Kidney (tissue), 14 donors: ENCODE measurements around the gene PHF12. TPM values are rescaled to one million over a fixed set of nuclear protein-coding genes. Genes with fewer than 3 reads are reported as not detected.

Source experiments
- DNase-seq, 5 donors: peaks; one replicate each; pipeline ENCODE4 v3.0.0-alpha.2; 2013 to 2020
- FAIRE-seq: peaks from 2 replicates; lab custom pipeline; 2012; peaks lifted over from hg19 to GRCh38; lab: Jason Lieb, UNC
- H3K27ac ChIP-seq, 2 donors: one replicate each; pipeline ENCODE4 v1.7.0; 2013; ENCODE audit warnings: low read depth in 2 of 2, low read length in 2 of 2, inconsistent platforms in 1 of 2
- H3K27me3 ChIP-seq: one replicate; pipeline ENCODE4 v1.7.1; 2013; ENCODE audit warnings: low read length, inconsistent platforms; ENCODE audit not compliant: control insufficient read depth, insufficient read depth
- H3K36me3 ChIP-seq, 3 donors: one replicate each; pipeline versions ENCODE4 v1.7.0 to v1.7.1; 2013; ENCODE audit warnings: low read length in 3 of 3, control low read depth in 1 of 3, inconsistent platforms in 1 of 3; ENCODE audit not compliant: insufficient read depth in 3 of 3, control insufficient read depth in 2 of 3
- H3K4me1 ChIP-seq, 3 donors: one replicate each; pipeline versions ENCODE4 v1.7.0 to v1.7.1; 2013; ENCODE audit warnings: low read length in 3 of 3, inconsistent platforms in 1 of 3, low read depth in 1 of 3; ENCODE audit not compliant: control insufficient read depth in 2 of 3, insufficient read depth in 2 of 3
- H3K4me3 ChIP-seq, 3 donors: one replicate each; pipeline versions ENCODE4 v1.7.0 to v1.8.1; 2013; ENCODE audit warnings: low read length in 3 of 3, control low read depth in 1 of 3, inconsistent platforms in 1 of 3
- H3K9ac ChIP-seq, 3 donors: one replicate each; pipeline versions ENCODE4 v1.7.0 to v1.7.1; 2013; ENCODE audit warnings: low read length in 3 of 3, control low read depth in 1 of 3, inconsistent platforms in 1 of 3
- H3K9me3 ChIP-seq, 3 donors: one replicate each; pipeline versions ENCODE4 v1.7.0 to v1.7.1; 2013; ENCODE audit warnings: low read length in 3 of 3, control low read depth in 1 of 3, inconsistent platforms in 1 of 3; ENCODE audit not compliant: control insufficient read depth in 2 of 3, insufficient read depth in 1 of 3
- intact Hi-C: fragments of 100-400 bp; cut with DNase I; formaldehyde crosslinking; loops from one replicate; pipeline ENCODE4 v1.11.1; 2022
- polyA plus RNA-seq: library from polyadenylated mRNA; stranded (reverse); fragments of 350-450 nt; fragmentation: Illumina TruSeq; extraction: RNeasy Lipid Tissue Mini Kit (QIAGEN cat#74804); gene quantifications from one replicate; pipeline ENCODE4 v1.2.3, GENCODE V29; 2014; ENCODE audit warnings: low read depth, low replicate concordance; ENCODE audit not compliant: insufficient read depth
- total RNA-seq: library from RNA; stranded (reverse); fragmentation: NEBNext Ultra II Directional; extraction: Animal tissue kit (Norgen Biotek cat#: 25700); gene quantifications from one replicate; pipeline ENCODE4 v1.2.1, GENCODE V29; 2021
- TF ChIP-seq, protein P1 (sequence below): IDR thresholded peaks from 3 replicates; pipeline ENCODE4 v1.5.1; 2012; ENCODE audit warnings: mild to moderate bottlenecking, moderate library complexity, borderline replicate concordance; ENCODE audit not compliant: insufficient read depth; ENCODE audit errors: extremely low read depth
- donor health status: control.
- donor health status: control.
- donor health status: control.
- donor health status: control.
- donor health status: control.
- donor health status: DM: yes; HTN: yes; CAD: no.
- donor health status: Normal renal cell carcinoma (clear cell type).

Gene PHF12
- total and polyA plus RNA-seq, 2 donors from 2014 or later = 8.8 to 50.4 TPM

- Histone ChIP-seq H3K27me3 (no peaks in the 10 kb centered on the region), H3K4me3 (peak overlapping the region; percentile 78 to 96 (median 82)), H3K9ac (peak overlapping the region; percentile 71 to 95 (median 88)), H3K9me3 (no peaks in the 10 kb centered on the region), H3K36me3 (peaks cover 0 to 2% (median 0%) of the 10 kb centered on the region in 3 donors), H3K27ac (peak overlapping the region; percentile 98), H3K4me1 (peaks cover 5 to 18% (median 15%) of the 10 kb centered on the region in 3 donors)
- FAIRE-seq (peak; percentile 98), DNase-seq (peak; percentile 97 to 100 (median 98))
- intact Hi-C loops = no loop called here
- TF ChIP-seq, protein P1, sequence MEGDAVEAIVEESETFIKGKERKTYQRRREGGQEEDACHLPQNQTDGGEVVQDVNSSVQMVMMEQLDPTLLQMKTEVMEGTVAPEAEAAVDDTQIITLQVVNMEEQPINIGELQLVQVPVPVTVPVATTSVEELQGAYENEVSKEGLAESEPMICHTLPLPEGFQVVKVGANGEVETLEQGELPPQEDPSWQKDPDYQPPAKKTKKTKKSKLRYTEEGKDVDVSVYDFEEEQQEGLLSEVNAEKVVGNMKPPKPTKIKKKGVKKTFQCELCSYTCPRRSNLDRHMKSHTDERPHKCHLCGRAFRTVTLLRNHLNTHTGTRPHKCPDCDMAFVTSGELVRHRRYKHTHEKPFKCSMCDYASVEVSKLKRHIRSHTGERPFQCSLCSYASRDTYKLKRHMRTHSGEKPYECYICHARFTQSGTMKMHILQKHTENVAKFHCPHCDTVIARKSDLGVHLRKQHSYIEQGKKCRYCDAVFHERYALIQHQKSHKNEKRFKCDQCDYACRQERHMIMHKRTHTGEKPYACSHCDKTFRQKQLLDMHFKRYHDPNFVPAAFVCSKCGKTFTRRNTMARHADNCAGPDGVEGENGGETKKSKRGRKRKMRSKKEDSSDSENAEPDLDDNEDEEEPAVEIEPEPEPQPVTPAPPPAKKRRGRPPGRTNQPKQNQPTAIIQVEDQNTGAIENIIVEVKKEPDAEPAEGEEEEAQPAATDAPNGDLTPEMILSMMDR = no peak
Observed at GRCh38 chr17:28951991-28952975, 965 bp upstream of the PHF12 start.

- Histone ChIP-seq H3K4me1 (peaks cover 5 to 26% (median 21%) of the 10 kb centered on the region in 3 donors), H3K27me3 (no peaks in the 10 kb centered on the region), H3K36me3 (peaks cover 0 to 2% (median 0%) of the 10 kb centered on the region in 3 donors), H3K9ac (peak overlapping the region; percentile 58 to 81 (median 69)), H3K4me3 (peak overlapping the region; percentile 75 to 86 (median 76)), H3K27ac (peak overlapping the region; percentile 85 to 88), H3K9me3 (no peaks in the 10 kb centered on the region)
- DNase-seq = peak in 1 of 5 donors; percentile 87
- TF ChIP-seq, protein P1 = no peak
- no peak for FAIRE-seq
- intact Hi-C loops = no loop called here
Observed at GRCh38 chr17:28950752-28951427, 428 bp downstream of the PHF12 start.

DNA sequence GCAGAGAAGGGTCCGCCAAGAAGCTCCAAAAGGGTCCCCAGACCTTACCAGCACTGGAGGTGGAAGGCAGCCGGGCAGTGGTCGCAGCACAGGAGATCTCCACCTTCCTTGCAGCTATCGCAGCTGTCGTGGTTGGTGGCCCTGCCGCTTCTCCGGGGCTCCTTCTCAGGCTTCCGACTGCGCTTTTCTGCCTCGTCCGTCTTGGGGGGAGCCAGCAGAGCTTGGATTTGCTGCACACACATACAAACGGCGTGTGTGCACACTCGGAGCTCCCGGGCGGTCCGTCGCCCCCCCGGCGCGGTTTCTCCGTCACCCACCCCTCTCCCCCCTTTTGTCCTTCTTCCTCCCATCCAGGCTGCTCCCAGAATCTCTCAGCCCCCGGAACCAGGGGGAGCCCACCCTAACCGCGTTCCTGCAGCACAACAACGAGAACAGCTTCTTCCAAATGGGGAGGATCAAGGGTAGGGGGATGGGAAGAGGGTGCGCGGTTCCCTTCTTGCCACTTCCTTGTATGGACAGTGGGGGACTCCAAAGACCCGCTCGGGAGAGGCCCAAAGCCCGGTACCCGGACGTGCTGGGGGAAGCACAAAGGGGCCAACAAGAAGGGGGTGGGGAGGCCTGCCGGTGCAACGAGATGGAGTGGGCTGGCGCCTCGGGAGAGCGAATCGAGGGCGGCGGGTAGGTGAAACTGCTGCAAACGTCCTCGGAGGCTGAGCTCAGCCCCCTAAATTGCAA, 1.1 kb downstream of the PHF12 start:
- no peak for FAIRE-seq
- Histone ChIP-seq H3K9me3 (no peaks in the 10 kb centered on the region), H3K9ac (peak overlapping the region; percentile 58 to 81 (median 69)), H3K27ac (peak overlapping the region; percentile 85 to 88), H3K4me1 (peaks cover 5 to 27% (median 25%) of the 10 kb centered on the region in 3 donors), H3K36me3 (peaks cover 0 to 2% (median 0%) of the 10 kb centered on the region in 3 donors), H3K4me3 (peak overlapping the region; percentile 75 to 86 (median 76)), H3K27me3 (no peaks in the 10 kb centered on the region)
- peak; percentile 60 to 91 (median 85) for DNase-seq
- TF ChIP-seq, protein P1 = no peak
- intact Hi-C loops = no loop called here
